GM20000 (cell line): ENCODE data around the gene DTX1.

Experiments used
- DNase-seq: peaks from one replicate; pipeline ENCODE4 v3.0.0; 2012; ENCODE audit warnings: low spot score
- CTCF ChIP-seq: IDR thresholded peaks from 2 replicates; pipeline ENCODE4 v1.5.1; 2012; ENCODE audit warnings: mild to moderate bottlenecking, control low read depth; ENCODE audit errors: extremely low read depth, missing control alignments

Gene DTX1

GRCh38 chr12:113061061-113061694, 4.6 kb downstream of the DTX1 start:
- peak; percentile 16 for DNase-seq
- TF ChIP-seq CTCF, result no peak

GRCh38 chr12:113062502-113063395, 6.2 kb downstream of the DTX1 start:
- TF ChIP-seq CTCF, result no peak
- DNase-seq, result no peak

- no peak for DNase-seq
- no peak for TF ChIP-seq CTCF
Measured at GRCh38 chr12:113063396-113064350, 7.1 kb downstream of the DTX1 start.

GRCh38 chr12:113064395-113065125, 8.0 kb downstream of the DTX1 start:
- DNase-seq, result no peak

GRCh38 chr12:113065126-113066007, 8.8 kb downstream of the DTX1 start:
- no peak for DNase-seq
- no peak for TF ChIP-seq CTCF

More at GRCh38 chr12:113064395-113065125, 8.0 kb downstream of the DTX1 start:
- TF ChIP-seq CTCF, result no peak

- no peak for TF ChIP-seq CTCF
- no peak for DNase-seq
Measured at GRCh38 chr12:113066813-113067400, 10.4 kb downstream of the DTX1 start.
